ENCODE measurements around the gene ZNF283.
"Not testable (repeated sequence)": the region's sequence is repeated elsewhere in the genome, so short reads cannot be mapped to it uniquely, and the experiment has no call there.

The ZNF283 gene

DNA sequence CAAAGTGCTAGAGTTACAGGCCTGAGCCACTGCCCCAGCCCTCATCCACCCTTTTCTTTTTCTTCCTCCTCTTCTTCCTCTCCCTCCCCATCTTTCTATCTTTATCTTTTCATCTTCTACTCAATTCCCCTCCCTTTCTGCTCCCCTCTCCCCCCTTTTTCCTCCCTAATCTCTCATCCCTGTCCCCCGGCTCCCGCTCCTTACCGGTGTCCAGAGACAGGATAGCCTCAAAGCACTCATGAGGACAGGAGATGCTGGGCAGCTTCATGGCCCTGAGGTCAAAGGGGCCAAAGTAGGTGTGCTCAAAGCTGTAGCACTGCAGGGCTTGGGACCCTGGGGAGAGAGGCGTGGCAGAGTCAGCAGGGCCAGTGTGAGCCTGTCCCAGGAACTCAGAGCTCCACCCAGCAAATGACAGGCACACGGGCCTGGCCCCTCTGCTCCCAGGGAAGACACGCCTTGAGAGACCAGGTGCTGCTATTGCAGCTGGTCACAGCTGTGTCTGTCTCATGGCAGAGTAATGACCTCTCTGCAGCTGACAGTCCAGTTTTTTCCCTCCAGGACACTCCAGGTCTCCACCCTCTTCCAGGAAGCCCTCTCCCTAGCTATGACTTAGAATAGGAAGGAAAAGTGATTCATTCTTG lies 27.5 kb upstream of the ZNF283 start:
- peaks cover 18 to 25% of the 10 kb centered on the region in 2 donors for H3K27me3 ChIP-seq (ENCODE audit: control insufficient read depth in 1 of 2, insufficient read depth in 2 of 2, low read length in 2 of 2)
- peaks cover 0 to 4% of the 10 kb centered on the region in 2 donors for H3K9me3 ChIP-seq (ENCODE audit: control insufficient read depth in 2 of 2, low read length in 2 of 2)
- no peaks in the 10 kb centered on the region for H3K36me3 ChIP-seq (ENCODE audit: control insufficient read depth in 2 of 2, insufficient read depth in 2 of 2, low read length in 2 of 2)
- peaks cover 9% of the 10 kb centered on the region for H3K4me1 ChIP-seq (ENCODE audit: control insufficient read depth, insufficient read depth, low read length)
- H3K27ac ChIP-seq (ENCODE audit: low read length), result no peak overlapping the region
- no peak overlapping the region for H3K9ac ChIP-seq (ENCODE audit: low read length in 2 of 2)
- H3K4me3 ChIP-seq (ENCODE audit: low read length in 2 of 2), result no peak overlapping the region

DNA sequence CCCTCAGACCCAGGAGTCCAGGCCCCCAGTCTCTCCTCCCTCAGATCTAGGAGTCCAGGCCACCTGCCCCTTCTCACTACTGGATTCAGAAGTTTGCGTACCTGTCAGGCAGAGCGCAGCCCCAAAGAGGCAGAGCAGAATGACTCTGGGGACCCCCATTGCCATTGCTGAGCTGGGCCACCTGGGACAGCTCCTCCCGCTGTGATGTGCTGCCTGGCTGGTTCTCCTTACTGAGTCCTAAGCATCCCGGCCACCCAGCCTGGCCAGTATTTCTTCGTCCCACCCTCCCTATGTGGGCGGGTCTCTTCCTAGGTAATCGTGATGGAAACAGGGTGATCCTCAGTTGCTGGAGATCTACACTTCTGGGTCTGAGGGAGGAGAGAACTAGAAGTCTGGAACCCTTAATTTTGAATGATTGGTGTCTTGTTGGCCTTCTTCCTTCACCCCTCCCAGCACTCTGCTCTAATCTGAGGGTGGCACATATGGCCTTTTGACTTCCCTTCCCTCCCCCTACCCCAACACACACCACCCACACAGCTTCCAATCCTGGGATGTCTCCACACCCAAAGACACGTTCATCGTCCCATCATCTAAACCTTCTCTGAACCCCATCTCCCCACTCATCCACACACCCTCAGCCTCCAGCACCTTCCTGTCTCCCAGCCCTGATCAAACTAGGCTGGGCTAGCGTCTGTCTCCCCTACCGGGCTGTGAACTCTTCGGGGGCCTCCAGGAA lies 24.7 kb upstream of the ZNF283 start, which contains the start of gene LYPD5:
Gene LYPD5, minus strand, starts transcription at position 232 of the 736 bp plus-strand sequence. Its CDS starts 67 bp downstream, at position 165.
- H3K4me3 ChIP-seq (ENCODE audit: low read length in 2 of 2), result no peak within 1 kb of the TSS
- H3K36me3 ChIP-seq (ENCODE audit: control insufficient read depth in 2 of 2, insufficient read depth in 2 of 2, low read length in 2 of 2), result no peaks in the 10 kb centered on the region
- peaks cover 9% of the 10 kb centered on the region for H3K4me1 ChIP-seq (ENCODE audit: control insufficient read depth, insufficient read depth, low read length)
- H3K27me3 ChIP-seq (ENCODE audit: control insufficient read depth in 1 of 2, insufficient read depth in 2 of 2, low read length in 2 of 2), result peaks cover 6 to 13% of the 10 kb centered on the region in 2 donors
- no peak within 1 kb of the TSS for H3K27ac ChIP-seq (ENCODE audit: low read length)
- H3K9ac ChIP-seq (ENCODE audit: low read length in 2 of 2), result no peak within 1 kb of the TSS
- H3K9me3 ChIP-seq (ENCODE audit: control insufficient read depth in 2 of 2, low read length in 2 of 2), result no peaks in the 10 kb centered on the region

DNA sequence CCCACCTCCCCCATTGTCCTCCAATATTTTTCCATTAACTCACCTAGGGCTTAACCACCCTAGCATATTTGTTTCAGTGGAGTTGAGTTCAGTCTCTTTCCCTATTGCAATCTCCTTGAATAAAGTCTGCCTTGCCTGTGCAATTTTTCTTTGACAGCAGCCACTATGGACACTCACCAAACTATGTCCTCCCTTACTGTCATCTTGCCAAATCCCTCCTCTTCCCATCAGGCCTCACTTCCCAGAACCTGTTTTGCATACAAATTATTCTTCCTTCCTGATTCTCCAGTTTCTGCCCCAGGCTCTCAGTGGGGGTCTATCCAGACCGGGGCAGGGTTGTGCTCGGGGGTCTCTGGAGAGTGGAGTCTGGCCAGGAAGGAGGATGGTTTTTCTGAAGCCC lies 22.7 kb upstream of the ZNF283 start:
- H3K9ac ChIP-seq (ENCODE audit: low read length in 2 of 2), result no peak overlapping the region
- H3K27me3 ChIP-seq (ENCODE audit: control insufficient read depth in 1 of 2, insufficient read depth in 2 of 2, low read length in 2 of 2), result peaks cover 0 to 3% of the 10 kb centered on the region in 2 donors
- H3K27ac ChIP-seq (ENCODE audit: low read length), result no peak overlapping the region
- H3K9me3 ChIP-seq (ENCODE audit: control insufficient read depth in 2 of 2, low read length in 2 of 2), result no peaks in the 10 kb centered on the region
- H3K4me1 ChIP-seq (ENCODE audit: control insufficient read depth, insufficient read depth, low read length), result no peaks in the 10 kb centered on the region
- H3K4me3 ChIP-seq (ENCODE audit: low read length in 2 of 2), result no peak overlapping the region
- no peaks in the 10 kb centered on the region for H3K36me3 ChIP-seq (ENCODE audit: control insufficient read depth in 2 of 2, insufficient read depth in 2 of 2, low read length in 2 of 2)

DNA sequence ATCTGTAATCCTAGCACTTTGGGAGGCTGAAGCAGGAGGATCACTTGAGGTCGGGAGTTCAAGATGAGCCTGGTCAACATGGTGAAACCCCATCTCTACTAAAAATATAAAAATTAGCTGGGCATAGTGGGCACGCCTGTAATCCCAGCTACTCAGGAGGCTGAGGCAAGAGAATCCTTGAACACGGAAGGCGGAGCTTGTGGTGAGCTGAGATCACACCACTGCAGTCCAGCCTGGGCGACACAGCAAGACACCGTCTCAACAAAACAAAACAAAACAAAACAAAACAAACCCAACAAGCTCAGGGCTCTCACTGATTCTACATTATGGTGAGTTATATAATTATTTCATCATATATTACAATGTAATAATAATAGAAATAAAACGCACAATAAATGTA lies 20.7 kb upstream of the ZNF283 start:
- H3K9me3 ChIP-seq (ENCODE audit: control insufficient read depth in 2 of 2, low read length in 2 of 2); H3K27ac ChIP-seq (ENCODE audit: low read length); H3K36me3 ChIP-seq (ENCODE audit: control insufficient read depth in 2 of 2, insufficient read depth in 2 of 2, low read length in 2 of 2); H3K9ac ChIP-seq (ENCODE audit: low read length in 2 of 2); H3K4me3 ChIP-seq (ENCODE audit: low read length in 2 of 2); H3K27me3 ChIP-seq (ENCODE audit: control insufficient read depth in 1 of 2, insufficient read depth in 2 of 2, low read length in 2 of 2); H3K4me1 ChIP-seq (ENCODE audit: control insufficient read depth, insufficient read depth, low read length): not testable (repeated sequence)

DNA sequence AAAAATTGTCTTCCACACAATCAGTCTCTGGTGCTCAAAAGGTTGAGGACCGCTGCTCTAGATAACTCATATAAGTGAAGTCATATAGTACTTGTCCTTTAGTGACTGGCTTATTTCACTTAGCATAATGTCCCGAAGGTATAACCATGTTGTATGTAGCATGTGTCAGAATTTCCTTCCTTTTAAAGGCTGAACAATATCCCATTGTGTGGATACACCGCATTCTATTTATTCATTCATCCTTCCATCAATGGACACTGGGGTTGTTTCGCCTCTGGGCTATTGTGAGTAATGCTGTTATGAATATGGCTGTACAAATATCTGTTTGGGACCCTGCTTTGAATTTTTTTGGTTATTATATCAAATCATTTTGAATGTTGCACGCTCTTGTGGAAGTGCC lies 20.3 kb upstream of the ZNF283 start:
- Histone ChIP-seq H3K36me3 (ENCODE audit: control insufficient read depth in 2 of 2, insufficient read depth in 2 of 2, low read length in 2 of 2) (no peaks in the 10 kb centered on the region), H3K27ac (ENCODE audit: low read length) (no peak overlapping the region)

DNA sequence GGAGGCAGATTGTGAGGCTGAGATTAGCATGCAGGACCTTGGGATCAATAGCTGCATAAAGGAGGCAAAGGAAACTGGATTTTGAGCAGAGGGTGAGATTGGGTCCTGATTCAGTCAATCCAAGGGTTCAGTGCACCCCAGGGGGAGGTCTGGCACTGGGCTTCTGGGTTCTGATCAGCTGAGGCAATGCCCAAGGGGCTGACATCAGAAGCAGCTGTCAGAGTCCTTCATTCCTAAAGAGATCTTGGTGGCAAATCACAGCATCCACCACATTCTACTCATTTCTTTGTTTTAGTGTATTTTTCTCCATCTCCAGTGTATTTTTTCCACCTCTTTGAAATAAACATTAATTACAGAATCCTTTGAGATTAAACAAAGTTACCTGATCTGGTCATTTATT lies 19.5 kb upstream of the ZNF283 start:
- Histone ChIP-seq H3K36me3 (ENCODE audit: control insufficient read depth in 2 of 2, insufficient read depth in 2 of 2, low read length in 2 of 2) (no peaks in the 10 kb centered on the region), H3K4me3 (ENCODE audit: low read length in 2 of 2) (no peak overlapping the region), H3K4me1 (ENCODE audit: control insufficient read depth, insufficient read depth, low read length) (no peaks in the 10 kb centered on the region), H3K9me3 (ENCODE audit: control insufficient read depth in 2 of 2, low read length in 2 of 2) (no peaks in the 10 kb centered on the region), H3K9ac (ENCODE audit: low read length in 2 of 2) (no peak overlapping the region), H3K27ac (ENCODE audit: low read length) (no peak overlapping the region), H3K27me3 (ENCODE audit: control insufficient read depth in 1 of 2, insufficient read depth in 2 of 2, low read length in 2 of 2) (no peaks in the 10 kb centered on the region)

More for the DNA sequence above, 20.3 kb upstream of the ZNF283 start:
- Histone ChIP-seq H3K9me3 (ENCODE audit: control insufficient read depth in 2 of 2, low read length in 2 of 2) (no peaks in the 10 kb centered on the region), H3K4me3 (ENCODE audit: low read length in 2 of 2) (no peak overlapping the region), H3K4me1 (ENCODE audit: control insufficient read depth, insufficient read depth, low read length) (no peaks in the 10 kb centered on the region), H3K9ac (ENCODE audit: low read length in 2 of 2) (no peak overlapping the region), H3K27me3 (ENCODE audit: control insufficient read depth in 1 of 2, insufficient read depth in 2 of 2, low read length in 2 of 2) (no peaks in the 10 kb centered on the region)

DNA sequence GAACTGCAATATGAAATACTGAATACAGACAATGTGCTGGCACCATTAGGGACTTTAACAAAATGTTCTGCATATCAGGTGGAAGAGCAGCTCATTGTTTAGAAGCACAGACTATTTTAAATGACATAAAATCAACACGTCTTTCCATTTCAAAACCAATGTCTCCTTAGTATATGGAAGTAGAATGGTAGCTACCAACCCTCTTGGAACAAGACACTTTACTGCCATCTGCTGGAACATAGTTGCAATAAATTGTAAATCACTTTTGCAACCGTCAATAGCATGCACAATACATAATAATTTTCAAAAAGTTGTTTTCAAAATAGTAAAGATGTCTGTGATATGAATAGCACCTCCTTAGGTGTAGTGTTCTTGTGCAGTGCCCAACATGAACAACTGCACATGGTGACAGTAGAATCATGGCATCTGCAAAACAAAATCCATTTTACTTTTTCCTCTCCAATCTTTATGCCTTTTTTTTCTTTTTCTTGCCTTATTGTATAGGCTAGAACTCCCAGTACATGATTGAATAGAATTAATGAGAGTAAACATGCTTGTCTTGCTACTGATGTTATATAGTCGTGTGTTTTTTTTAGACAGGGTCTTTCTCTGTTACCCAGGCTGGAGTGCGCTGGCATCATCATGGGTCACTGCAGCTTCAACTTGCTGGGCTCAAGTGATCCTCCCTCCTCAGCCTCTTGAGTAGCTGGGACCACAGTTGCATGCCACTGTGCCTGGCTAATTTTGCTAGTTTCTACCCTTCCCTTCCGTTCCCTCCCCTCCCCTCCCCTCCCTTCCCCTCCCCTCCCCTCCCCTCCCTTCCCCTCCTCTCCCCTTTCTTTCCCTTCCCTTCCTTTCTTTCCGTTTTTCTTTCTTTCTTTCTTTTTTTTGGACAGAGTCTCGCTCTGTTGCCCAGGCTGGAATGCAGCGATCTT lies 17.1 kb upstream of the ZNF283 start:
- no peaks in the 10 kb centered on the region for H3K9me3 ChIP-seq (ENCODE audit: control insufficient read depth in 2 of 2, low read length in 2 of 2)
- no peak overlapping the region for H3K27ac ChIP-seq (ENCODE audit: low read length)
- no peaks in the 10 kb centered on the region for H3K4me1 ChIP-seq (ENCODE audit: control insufficient read depth, insufficient read depth, low read length)
- no peaks in the 10 kb centered on the region for H3K36me3 ChIP-seq (ENCODE audit: control insufficient read depth in 2 of 2, insufficient read depth in 2 of 2, low read length in 2 of 2)
- no peaks in the 10 kb centered on the region for H3K27me3 ChIP-seq (ENCODE audit: control insufficient read depth in 1 of 2, insufficient read depth in 2 of 2, low read length in 2 of 2)
- H3K4me3 ChIP-seq (ENCODE audit: low read length in 2 of 2), result no peak overlapping the region
- no peak overlapping the region for H3K9ac ChIP-seq (ENCODE audit: low read length in 2 of 2)

DNA sequence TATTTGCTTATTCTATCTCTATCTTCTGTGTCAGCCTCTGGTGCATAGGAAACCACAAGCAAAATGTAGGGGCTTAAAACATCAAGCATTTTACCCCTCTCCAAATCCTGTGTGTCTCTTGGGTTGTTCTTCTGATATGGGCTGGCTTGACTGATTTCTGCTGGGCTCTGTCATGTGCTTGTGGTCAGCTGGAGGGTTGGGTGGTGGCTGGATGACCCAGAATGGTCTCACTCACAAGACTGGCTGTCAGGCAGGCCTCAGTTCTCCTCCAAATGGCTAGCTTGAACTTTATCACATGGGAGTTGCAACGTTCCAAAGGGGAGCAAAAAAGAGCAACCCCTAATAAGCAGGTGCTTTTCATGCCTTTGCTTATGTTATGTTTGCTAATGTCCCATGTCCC lies 15.3 kb upstream of the ZNF283 start:
- Histone ChIP-seq H3K9me3 (ENCODE audit: control insufficient read depth in 2 of 2, low read length in 2 of 2) (no peaks in the 10 kb centered on the region), H3K36me3 (ENCODE audit: control insufficient read depth in 2 of 2, insufficient read depth in 2 of 2, low read length in 2 of 2) (no peaks in the 10 kb centered on the region), H3K9ac (ENCODE audit: low read length in 2 of 2) (no peak overlapping the region), H3K4me3 (ENCODE audit: low read length in 2 of 2) (no peak overlapping the region), H3K27ac (ENCODE audit: low read length) (no peak overlapping the region), H3K27me3 (ENCODE audit: control insufficient read depth in 1 of 2, insufficient read depth in 2 of 2, low read length in 2 of 2) (no peaks in the 10 kb centered on the region), H3K4me1 (ENCODE audit: control insufficient read depth, insufficient read depth, low read length) (no peaks in the 10 kb centered on the region)

DNA sequence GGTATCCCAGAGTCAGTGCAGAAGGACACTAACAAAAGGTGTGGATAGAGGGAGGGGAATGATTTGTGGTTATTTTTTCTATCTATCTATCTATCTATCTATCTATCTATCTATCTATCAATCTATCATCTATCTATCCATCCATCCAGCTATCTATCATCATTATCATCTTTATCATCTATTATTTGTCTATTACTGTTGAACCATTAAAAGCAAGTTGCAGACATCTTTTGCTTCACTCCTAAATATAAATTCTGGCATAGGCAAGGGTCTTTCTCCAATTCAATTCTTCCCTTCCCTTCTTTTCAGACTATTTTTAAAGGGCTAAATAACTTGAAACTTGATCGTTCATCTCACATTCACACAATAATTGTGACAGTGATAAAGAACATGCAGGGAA lies 14.9 kb upstream of the ZNF283 start:
- no peaks in the 10 kb centered on the region for H3K27me3 ChIP-seq (ENCODE audit: control insufficient read depth in 1 of 2, insufficient read depth in 2 of 2, low read length in 2 of 2)
- no peak overlapping the region for H3K4me3 ChIP-seq (ENCODE audit: low read length in 2 of 2)
- no peak overlapping the region for H3K27ac ChIP-seq (ENCODE audit: low read length)
- no peaks in the 10 kb centered on the region for H3K36me3 ChIP-seq (ENCODE audit: control insufficient read depth in 2 of 2, insufficient read depth in 2 of 2, low read length in 2 of 2)
- no peak overlapping the region for H3K9ac ChIP-seq (ENCODE audit: low read length in 2 of 2)
- H3K9me3 ChIP-seq (ENCODE audit: control insufficient read depth in 2 of 2, low read length in 2 of 2), result no peaks in the 10 kb centered on the region
- no peaks in the 10 kb centered on the region for H3K4me1 ChIP-seq (ENCODE audit: control insufficient read depth, insufficient read depth, low read length)

DNA sequence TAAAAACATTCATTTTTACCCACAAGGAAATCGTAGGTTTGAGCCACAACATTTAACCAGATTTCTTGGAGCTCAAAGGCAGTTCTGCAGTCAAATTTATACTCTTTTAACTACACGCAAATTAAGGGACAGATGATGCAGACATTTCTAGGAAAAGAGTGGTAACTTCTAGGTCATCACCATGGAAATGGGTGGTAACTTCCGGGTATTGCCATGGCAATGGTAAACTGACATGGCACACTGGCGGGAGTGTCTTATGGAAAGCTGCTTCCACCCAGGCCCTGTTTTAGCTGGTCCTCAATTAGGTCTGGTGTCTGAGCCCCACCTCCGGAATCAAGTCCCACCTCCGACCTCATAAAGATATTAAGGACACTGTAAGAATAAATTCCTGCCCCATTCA lies 14.4 kb upstream of the ZNF283 start:
- Histone ChIP-seq H3K9ac (ENCODE audit: low read length in 2 of 2) (no peak overlapping the region), H3K9me3 (ENCODE audit: control insufficient read depth in 2 of 2, low read length in 2 of 2) (no peaks in the 10 kb centered on the region), H3K27ac (ENCODE audit: low read length) (no peak overlapping the region), H3K4me1 (ENCODE audit: control insufficient read depth, insufficient read depth, low read length) (no peaks in the 10 kb centered on the region), H3K36me3 (ENCODE audit: control insufficient read depth in 2 of 2, insufficient read depth in 2 of 2, low read length in 2 of 2) (no peaks in the 10 kb centered on the region), H3K27me3 (ENCODE audit: control insufficient read depth in 1 of 2, insufficient read depth in 2 of 2, low read length in 2 of 2) (no peaks in the 10 kb centered on the region), H3K4me3 (ENCODE audit: low read length in 2 of 2) (no peak overlapping the region)

Measured in stomach smooth muscle (tissue), 2 donors.